KG1 (cell line): ENCODE data around the gene FHOD3.
"Not testable (repeated sequence)": the region's sequence is repeated elsewhere in the genome, so short reads cannot be mapped to it uniquely, and the experiment has no call there.

Source experiments
- DNase-seq: peaks from one replicate; lab custom pipeline; 2025; lab: John Stamatoyannopoulos, UW

Gene FHOD3

DNA sequence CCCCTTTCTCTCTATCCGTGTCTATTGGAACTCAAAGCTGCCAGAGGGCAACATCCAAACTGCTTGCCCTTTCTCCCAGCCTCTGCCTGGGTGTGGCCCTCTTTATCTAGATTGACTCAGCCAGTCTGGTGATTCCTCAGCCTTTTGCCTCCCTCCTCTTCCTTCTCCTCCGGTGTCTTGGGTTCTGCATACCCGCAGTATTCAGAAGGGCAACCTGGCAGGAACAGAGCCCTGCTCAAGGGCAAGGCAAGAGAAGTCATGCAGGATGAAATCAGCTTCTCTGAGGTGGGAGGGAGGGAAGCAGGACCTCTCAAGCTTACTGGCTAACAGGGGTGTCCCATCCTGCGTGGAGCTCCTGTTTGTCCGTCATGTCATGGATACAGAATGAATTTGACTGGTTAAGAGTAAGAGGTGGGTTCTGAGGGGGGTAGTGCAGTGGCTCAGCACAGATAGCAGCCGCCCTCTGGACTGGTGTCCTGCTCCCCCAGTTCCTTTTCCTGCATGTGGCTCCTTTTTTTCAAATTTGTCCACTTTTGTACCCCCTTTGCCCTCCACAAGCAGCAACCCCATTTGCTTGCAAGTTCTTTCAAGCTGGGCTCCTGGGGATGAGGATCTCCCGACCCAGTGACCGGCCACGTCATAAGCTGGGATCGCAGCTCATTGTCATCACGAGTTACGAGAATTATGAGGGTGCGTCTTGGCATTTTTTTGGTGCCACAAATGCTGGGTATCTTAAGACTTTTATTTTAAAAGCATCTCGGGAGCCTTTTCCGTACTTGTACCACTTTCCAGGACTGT is 154.1 kb downstream of the FHOD3 start:
- no peak for DNase-seq

DNA sequence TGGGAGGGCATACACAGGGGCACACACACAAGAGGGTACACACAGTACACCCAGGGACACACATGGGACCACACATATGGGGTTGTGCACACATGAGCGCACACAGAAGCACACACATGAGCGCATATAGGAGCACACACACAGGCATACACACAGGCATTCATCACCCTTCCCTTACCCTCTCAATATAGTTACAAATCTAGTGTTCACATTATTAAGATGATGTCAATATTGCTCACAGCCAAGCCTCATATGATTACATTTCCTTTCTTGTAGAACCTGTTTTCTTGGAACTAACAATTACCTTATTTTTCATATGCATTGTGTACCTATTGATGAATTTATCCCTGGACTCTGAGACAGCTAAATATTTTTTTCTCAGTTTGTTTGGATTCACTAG is 156.7 kb downstream of the FHOD3 start:
- no peak for DNase-seq

DNA sequence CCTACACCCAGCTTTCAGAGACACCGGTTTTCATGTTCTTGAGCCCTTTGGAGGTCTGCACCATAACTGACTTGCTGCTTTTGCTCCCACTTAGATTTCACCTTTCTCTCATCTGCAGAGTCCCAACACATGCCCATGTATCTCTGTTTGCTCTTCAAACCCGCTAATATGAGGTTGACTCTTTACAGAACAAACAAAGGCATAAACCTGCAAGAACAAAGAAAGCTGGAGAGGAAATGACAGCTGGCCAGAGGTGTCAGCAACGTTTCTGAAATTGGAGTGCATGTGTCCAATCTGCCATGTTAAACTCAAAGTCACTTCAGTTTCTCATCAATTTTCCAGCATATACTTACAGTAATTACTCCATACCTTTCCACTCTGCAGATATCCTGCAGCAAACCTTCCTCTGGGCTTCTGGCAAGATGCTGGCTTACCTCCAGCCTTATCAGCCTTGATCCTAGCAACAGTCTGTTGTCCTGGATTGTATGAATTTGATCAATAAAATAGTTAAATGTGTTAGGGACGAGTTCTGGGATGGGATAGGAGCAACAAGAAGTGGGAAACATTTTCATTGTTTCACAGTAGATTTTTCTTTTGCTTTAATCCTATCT is 157.4 kb downstream of the FHOD3 start:
- no peak for DNase-seq

DNA sequence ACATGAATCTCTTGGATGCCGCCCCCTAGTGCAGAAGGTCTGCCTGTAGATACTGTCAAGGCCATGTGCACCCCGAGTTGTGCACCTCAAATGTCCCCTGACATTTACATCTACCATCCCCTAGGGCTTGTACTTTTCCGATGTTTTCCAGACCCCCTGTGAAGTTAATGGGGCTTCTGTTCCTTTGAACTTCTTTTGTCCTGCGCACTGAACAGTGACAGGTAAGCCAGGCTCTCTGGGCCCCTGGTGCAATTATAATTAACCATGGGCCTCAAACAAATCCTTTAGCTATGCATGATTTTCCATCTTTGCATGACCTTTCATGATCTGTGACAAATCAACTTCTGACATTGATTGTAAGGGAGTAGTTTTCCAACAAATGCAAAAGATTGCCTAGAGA is 158.4 kb downstream of the FHOD3 start:
- DNase-seq: no peak

DNA sequence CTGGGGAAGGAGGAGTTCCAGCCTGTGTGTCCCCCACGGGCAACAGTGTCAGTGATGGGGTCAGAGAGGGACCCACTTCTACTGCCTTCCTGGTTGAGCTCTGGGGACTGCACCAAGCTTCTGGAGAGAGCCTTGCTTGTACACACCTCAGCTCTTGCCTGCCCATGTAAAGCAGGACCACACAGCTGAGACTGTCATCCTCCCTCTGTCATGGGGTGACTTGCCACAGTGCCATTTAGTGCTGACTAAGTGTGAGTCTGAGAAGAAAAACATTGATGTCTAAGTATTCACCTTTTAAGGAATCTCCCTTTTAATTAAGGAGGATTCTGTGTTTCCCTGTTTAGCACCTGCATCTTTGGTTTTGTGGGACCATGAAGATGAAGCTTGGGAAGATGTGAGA is 159.1 kb downstream of the FHOD3 start:
- no peak for DNase-seq

DNA sequence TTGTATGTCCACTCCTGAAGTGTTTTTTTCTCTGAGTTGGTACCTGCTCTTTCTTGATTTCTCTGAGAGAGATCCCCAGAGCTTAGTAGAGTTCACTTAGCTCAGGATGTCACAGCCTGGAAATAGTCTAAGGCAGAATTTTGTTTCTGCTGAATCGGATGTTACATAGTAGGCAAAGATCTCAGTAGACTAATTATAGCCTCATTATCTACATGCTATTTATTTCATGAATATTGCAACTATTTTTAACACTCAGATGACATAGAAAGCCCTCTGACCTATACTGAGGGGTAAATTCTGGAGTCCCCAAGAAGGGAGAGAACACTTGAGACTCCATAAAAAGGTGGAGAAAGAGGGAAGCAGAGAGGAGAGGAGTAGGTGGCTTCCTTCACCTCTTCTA is 160.2 kb downstream of the FHOD3 start:
- DNase-seq: no peak

DNA sequence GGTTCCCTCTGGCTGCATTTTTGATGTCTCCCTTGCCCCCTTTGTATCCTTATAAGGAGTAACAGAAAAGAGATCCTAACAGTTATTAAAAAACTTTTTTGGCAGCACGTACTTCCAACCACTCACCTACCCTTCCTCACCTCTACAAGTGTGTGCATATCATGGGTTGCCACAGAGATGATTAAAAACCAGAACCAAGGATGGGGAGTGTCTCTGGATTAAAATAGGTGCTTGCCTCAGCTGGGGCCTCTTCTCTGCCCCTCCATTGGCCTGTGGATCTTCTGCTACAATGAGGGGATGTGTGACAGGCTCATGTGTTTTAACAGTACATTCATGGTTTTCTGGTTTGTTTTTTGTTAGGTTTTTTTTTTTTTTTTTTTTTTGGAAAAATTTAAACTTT is 160.8 kb downstream of the FHOD3 start:
- DNase-seq: no peak

DNA sequence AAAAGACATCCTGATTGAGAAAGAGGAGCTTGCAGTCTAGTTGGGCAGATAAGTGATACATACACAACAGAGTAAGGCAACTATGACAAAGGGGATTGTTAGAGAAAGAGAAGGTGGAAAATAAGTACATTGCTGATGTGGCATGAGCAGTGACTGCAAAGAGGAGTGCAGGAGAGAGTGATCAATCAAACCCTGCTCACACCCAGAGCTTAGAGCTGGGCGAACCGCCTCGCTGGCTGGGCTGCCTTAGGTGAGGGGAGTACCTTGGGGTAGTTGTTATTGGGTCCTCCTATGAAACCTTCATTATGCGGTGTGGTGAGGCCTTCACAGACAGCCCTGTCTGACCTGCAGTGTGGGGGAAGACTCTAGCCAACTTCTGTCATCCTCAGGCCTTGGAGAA is 161.7 kb downstream of the FHOD3 start:
- DNase-seq: no peak

DNA sequence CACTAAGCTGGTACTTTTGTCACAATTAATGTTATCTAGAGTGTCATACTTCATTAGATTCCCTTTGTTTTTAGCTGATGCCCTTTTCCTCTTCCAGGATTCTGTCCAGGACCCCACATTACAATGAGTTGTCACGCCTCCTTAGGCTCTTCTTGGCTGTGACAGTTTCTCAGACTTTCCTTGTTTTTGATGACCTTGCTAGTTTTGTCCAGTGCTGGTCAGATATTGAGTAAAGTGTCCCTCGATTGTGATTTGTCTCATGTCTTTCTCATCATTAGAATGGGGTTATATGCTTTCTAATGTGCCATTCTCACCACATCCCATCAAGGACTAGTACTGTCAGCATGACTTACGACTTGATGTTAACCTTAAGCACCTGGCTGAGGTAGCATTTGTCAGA is 162.3 kb downstream of the FHOD3 start:
- no peak for DNase-seq

DNA sequence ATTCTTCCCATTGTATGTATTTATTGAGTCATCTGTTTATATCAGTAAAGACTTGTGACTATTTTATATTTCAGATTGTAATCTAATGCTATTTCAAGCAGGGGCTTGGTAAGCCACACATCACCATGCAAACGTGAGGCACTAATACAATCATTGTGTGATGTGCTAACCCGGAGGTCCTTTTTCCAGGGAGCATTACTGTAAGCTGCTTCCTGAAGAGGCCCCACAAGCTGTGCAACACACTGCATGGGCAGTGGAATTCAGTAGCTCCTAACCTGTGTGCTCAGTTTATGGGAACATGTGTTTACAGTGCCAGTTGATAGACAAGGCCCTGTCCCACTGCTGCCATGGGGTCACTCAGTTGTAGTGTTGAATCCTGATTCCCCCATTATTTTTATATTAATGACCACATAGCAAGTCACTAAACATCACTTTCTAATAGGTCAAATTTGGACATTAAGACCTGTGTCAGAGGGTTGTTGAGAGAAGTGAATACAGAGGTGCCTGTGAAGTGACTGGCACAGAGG is 162.9 kb downstream of the FHOD3 start:
- no peak for DNase-seq

DNA sequence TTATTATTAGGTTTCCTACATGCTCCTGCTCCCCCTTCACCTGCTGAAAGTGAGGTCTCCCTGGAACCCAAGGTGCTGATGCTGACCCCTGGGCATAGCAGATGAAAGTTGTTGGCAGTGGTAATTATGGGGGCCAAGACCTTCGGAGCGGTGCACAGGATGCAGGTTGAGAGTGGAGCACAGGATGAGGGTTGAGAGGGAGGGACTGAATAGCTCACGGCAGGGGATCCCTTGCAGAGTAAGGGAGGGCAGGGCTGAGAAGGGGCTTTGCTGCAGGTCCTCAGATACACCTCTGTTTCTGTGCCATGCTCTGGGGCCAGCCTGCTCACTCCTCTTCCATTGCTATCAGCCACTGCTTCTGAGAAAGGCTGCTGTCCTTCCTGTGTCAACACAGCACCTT is 163.3 kb downstream of the FHOD3 start:
- DNase-seq: no peak

DNA sequence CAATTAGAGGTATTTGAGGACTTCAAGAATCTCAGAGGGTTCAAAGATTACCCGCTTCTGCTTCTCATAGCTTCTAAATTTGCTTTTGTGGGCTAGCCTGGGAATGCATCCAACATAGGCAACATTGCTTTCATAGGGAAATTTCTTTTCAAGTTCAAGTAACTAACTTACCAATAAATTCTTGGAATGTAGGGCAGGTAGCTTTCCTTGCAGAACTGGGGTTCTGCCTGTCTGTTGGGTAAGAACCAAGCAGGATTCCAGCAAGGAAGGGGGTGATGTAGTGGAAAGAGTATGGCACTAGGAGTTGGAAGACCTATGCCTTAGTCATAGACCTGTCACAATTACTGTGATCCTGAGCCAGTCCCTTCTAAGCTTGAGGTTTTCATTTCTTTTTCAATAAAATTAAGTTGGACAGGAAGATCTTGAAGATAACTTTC is 164.1 kb downstream of the FHOD3 start:
- DNase-seq: no peak

DNA sequence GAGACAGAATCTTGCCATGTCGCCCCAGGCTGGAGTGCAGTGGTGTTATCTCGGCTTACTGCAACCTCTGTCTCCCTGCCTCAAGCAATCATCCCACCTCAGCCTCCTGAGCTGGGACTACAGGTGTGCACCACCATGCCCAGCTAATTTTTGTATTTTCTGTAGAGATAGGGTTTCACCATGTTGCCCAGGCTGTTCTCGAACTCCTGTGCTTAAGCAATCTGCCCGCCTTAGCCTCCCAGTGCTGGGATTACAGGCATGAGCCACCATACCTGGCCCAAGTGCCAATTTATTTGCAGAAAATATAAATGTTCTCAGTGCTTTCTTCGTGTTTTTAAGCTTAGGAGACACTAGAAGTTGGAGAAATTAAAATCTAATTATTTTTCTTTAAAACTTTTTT is 166.0 kb downstream of the FHOD3 start:
- not testable (repeated sequence) for DNase-seq

DNA sequence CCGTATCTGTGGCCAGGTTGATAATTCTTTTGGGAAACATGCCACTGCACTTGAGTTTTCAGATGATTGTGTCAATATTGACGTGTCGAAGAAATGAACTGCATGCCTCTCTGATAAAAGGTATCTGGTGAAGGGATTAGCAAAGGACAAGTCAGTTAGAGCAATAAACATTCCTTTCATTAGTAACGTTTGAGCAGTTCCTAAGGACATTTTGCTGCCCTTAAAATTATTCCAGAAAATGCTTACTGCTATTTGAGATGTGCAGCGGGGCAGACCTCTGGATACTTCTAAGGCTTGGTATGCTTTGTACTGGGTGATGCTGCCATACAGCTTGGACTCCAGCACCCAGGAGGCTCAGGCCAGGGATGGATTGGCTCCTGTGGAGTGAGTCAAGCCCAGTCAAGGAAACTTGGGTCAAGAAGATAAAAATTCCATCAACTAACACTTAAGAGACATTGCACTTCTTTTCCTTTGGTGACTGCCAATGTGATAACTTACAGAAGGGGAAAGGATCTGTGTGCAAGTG is 166.7 kb downstream of the FHOD3 start:
- no peak for DNase-seq

DNA sequence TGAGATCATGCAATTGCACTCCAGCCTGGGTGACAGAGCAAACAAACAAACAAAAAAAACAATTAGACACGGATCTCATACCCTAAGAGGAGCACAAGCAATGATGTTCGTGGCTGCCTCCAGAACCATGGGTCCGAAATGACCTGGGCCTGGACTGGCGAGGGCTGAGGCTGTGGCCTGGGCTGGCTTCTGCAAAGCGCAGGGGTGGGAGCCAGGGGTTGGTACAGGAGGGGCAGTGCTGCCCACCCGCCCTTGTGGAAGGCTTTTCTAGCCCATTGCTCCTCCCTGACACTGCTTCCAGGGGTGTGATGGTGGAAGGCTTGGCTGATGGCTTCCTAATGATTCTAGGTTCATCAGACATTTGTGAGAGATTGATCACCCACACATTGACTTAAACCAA is 167.8 kb downstream of the FHOD3 start:
- DNase-seq: no peak

DNA sequence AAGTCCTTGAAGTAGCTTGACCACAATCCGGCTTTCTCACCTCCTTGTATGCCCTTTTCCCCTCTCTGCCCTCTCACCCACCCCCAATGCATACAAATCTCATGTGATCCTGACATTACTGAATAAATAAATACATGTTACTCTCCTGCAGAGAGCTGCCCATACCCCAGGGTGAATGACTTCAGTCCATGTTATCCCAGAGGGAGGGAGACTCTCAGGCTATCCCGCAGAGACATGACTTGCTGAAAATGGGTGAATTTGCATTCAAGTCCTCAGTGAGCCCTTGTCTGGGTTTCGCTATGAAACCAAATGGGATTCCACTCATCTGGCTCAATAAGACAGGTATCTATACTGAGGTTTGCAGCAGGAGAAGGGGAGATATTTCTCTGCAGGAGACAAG is 168.5 kb downstream of the FHOD3 start:
- no peak for DNase-seq

DNA sequence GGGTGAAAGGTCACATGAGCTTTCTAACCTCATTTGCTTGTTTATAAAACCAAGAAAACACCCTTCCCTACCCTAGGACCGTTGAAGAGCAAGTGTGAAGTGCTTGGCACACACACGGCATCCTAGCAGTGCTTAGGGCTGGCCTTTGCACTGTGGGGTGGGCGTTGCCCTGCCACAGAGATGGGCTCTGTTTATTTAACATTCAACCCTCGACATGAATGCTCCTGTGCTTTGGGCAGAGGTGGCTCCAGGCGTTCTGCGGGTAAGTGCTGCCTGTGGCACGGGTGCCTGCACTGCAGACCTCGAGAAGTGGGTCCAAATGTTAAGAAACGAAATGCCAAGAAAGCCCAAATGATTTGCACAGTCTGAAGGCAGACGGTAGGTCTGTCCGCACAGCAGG is 170.1 kb downstream of the FHOD3 start:
- DNase-seq: no peak

DNA sequence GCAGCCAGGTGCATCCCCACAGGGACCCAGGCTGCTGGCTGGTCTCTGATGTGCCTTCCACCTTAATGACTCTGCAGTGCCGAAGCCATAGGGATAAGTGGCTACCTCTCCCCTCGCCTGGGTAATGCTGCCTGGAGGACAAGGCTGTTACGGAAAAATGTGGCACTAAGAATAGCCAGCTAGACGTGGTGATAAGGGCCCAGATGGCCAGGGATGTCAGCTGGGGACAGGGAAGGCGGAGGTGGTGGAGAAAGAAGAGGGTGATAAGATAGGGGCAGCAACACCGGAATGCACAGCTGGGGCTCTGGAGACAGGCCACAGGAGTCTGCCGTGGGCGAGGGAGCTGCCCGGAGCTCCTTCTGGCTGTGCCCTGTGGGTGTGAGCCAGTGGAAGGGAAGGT is 170.6 kb downstream of the FHOD3 start:
- no peak for DNase-seq

DNA sequence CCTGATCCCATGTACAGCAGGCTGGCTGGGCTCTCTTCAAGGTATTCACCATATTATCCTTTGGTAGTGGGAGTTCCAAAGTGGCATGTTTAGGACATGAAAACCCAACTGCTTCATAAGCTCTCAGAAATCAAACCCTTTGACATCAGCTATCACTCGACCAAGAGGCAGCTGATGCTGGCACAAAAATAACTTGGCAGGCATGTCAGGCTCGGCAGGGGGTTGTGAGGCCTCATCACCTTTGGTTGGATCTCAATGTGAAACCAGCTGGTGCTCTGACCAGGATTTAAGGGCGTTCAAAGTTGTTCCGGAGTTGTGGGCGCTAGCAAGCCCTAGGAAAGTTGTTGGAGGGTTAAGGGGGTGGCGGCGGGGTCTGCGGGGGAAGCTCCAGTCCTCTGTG is 171.9 kb downstream of the FHOD3 start:
- DNase-seq: no peak

DNA sequence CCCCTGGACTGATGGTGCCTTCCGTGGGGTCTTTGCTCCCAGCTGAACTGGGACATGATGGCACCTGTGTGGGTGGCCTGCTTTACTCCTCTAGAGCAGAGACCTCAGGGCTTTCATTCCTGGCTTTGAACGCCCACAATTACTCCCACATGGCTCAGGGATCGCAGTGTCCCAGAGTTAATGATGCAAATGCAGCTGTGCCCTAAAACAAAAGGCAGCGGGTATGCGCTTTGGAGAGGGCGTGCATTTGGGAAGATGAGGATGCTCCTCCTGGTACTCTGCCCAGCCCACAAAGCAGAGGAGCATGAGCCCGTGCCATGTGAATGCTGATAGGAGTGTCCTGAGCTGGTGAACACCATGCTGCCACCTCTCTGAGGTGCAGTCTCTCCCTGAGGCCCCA is 173.4 kb downstream of the FHOD3 start:
- DNase-seq: no peak

DNA sequence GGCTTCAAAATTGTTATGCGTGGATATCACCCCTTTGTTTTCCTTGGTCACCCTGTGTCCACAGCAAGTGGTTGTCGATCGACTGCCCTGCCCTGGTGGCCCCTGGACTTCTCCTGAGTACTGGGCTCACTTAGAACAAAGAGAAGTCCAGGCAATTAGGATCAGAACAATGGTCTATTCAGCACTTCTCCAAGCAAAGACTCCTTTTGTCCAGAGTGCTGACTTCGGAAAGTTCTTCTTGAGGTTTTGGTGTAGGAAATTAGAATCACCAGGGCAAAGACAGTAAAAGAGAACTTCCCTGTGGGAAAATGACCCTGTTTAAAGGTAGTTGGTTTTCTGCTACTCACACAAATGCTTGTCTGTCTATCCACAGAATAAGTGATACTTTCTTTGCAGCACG is 173.9 kb downstream of the FHOD3 start:
- DNase-seq: no peak

DNA sequence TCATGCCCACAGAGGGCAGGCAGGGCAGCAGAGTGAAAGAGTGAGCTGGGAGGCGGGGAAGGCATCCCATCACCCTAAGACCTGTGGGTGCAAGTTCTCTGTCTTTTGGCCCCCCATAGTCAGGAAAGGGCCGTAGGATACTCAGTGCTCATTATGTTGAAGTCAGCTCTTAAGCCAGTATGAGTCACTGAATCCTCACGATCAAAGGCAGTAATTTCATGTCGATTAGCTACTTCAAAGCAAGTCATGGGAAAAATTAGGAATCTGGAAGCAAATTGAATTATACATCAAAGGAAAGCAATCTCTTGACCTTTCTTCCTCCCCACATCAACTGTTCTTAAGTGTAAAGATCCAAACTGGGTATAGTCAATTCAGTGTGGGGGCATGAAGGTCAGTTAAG is 178.9 kb downstream of the FHOD3 start:
- no peak for DNase-seq

DNA sequence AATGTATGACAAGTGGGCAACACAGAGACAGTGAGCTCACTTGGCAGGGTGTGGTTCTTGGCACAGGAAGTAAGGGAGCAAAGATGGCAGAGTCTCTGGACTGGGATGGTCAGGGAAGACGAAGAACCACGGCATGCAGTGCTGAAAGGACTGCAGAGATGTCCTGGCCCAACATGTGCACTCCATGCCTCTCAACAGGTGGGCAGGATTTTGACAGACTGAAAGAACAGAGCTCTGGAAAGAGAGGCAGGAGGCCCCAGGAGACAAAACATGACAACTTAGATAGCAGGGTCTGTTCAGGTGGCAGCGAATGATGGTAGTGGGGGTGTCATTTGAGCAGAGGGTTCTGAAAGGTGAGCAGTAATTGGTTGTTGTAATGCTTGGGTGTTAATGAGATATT is 180.3 kb downstream of the FHOD3 start:
- no peak for DNase-seq
